Activated naive CD4-positive, alpha-beta T cell treated with anti-CD3 and anti-CD28 coated beads, Interleukin-2, amount 10 ng/mL, durations not matched to agents 7 days and 5 days (primary cell): ENCODE data around the gene DDC.
"Not testable (repeated sequence)": the region's sequence is repeated elsewhere in the genome, so short reads cannot be mapped to it uniquely, and the experiment has no call there.

Experiments used
- CTCF ChIA-PET: fragments of 350-600 bp; sonication (Branson Sonifier 250); formaldehyde crosslinking; loops from one replicate; lab custom pipeline; 2021; ENCODE audit warnings: antibody characterized with exemption; lab: Charles Lee
- DNase-seq: peaks from one replicate; pipeline ENCODE4 v3.0.0-alpha.2; 2020
- H3K27ac Mint-ChIP-seq: one replicate; pipeline ENCODE4 v1.8.0; 2021; ENCODE audit warnings: mild to moderate bottlenecking, moderate library complexity, mixed read lengths
- H3K27me3 Mint-ChIP-seq: one replicate; pipeline ENCODE4 v1.8.0; 2021; ENCODE audit warnings: mild to moderate bottlenecking, mixed read lengths
- H3K36me3 Mint-ChIP-seq: one replicate; pipeline ENCODE4 v1.8.0; 2021; ENCODE audit warnings: mixed read lengths
- H3K4me1 Mint-ChIP-seq: one replicate; pipeline ENCODE4 v1.8.0; 2021; ENCODE audit warnings: mixed read lengths
- H3K4me3 Mint-ChIP-seq: one replicate; pipeline ENCODE4 v1.8.0; 2021; ENCODE audit warnings: mild to moderate bottlenecking, moderate library complexity, mixed read lengths
- H3K9me3 Mint-ChIP-seq: one replicate; pipeline ENCODE4 v1.8.0; 2021; ENCODE audit warnings: mixed read lengths

The DDC gene

GRCh38 chr7:50535291-50535711, 29.9 kb downstream of the DDC start:
- peaks cover 21% of the 10 kb centered on the region for H3K27me3 Mint-ChIP-seq
- H3K4me3 Mint-ChIP-seq, H3K27ac Mint-ChIP-seq, H3K9me3 Mint-ChIP-seq, H3K36me3 Mint-ChIP-seq, H3K4me1 Mint-ChIP-seq, DNase-seq: not testable (repeated sequence)
- CTCF ChIA-PET: interaction anchor here (0.6 kb wide), 1 partner anchor 12 kb away, joined by 3 read pairs; no protein-coding TSS in a partner anchor

- Mint-ChIP-seq H3K27me3 (peaks cover 21% of the 10 kb centered on the region), H3K9me3 (no peaks in the 10 kb centered on the region), H3K4me1 (peaks cover 2% of the 10 kb centered on the region), H3K27ac (no peak overlapping the region), H3K4me3 (no peak overlapping the region), H3K36me3 (no peaks in the 10 kb centered on the region)
- DNase-seq: no peak
- CTCF ChIA-PET: no interaction called here
Observed at GRCh38 chr7:50534690-50535290, 30.4 kb downstream of the DDC start.

- no peak for DNase-seq
- H3K4me1 Mint-ChIP-seq: peaks cover 2% of the 10 kb centered on the region
- H3K27ac Mint-ChIP-seq: no peak overlapping the region
- CTCF ChIA-PET: no interaction called here
- H3K36me3 Mint-ChIP-seq: no peaks in the 10 kb centered on the region
- no peaks in the 10 kb centered on the region for H3K9me3 Mint-ChIP-seq
- no peak overlapping the region for H3K4me3 Mint-ChIP-seq
- H3K27me3 Mint-ChIP-seq: peaks cover 25% of the 10 kb centered on the region
Observed at GRCh38 chr7:50533866-50534265, 31.3 kb downstream of the DDC start.

GRCh38 chr7:50531928-50532327, 33.3 kb downstream of the DDC start:
- H3K4me3 Mint-ChIP-seq: no peak overlapping the region
- CTCF ChIA-PET: no interaction called here
- H3K9me3 Mint-ChIP-seq: no peaks in the 10 kb centered on the region
- no peak overlapping the region for H3K27ac Mint-ChIP-seq
- H3K27me3 Mint-ChIP-seq: peaks cover 22% of the 10 kb centered on the region
- no peak for DNase-seq
- H3K4me1 Mint-ChIP-seq: peaks cover 2% of the 10 kb centered on the region
- no peaks in the 10 kb centered on the region for H3K36me3 Mint-ChIP-seq

- Mint-ChIP-seq H3K4me3 (no peak overlapping the region), H3K4me1 (peaks cover 2% of the 10 kb centered on the region), H3K9me3 (no peaks in the 10 kb centered on the region), H3K27ac (no peak overlapping the region), H3K27me3 (peaks cover 22% of the 10 kb centered on the region), H3K36me3 (no peaks in the 10 kb centered on the region)
- DNase-seq: no peak
- CTCF ChIA-PET: no interaction called here
Observed at GRCh38 chr7:50531401-50531911, 33.7 kb downstream of the DDC start.

GRCh38 chr7:50530766-50531165, 34.4 kb downstream of the DDC start:
- H3K27me3 Mint-ChIP-seq: peaks cover 22% of the 10 kb centered on the region
- CTCF ChIA-PET: no interaction called here
- no peaks in the 10 kb centered on the region for H3K9me3 Mint-ChIP-seq
- H3K36me3 Mint-ChIP-seq: no peaks in the 10 kb centered on the region
- no peak overlapping the region for H3K27ac Mint-ChIP-seq
- H3K4me3 Mint-ChIP-seq: no peak overlapping the region
- no peak for DNase-seq
- peaks cover 2% of the 10 kb centered on the region for H3K4me1 Mint-ChIP-seq

- no peak for DNase-seq
- H3K4me1 Mint-ChIP-seq: peaks cover 2% of the 10 kb centered on the region
- CTCF ChIA-PET: no interaction called here
- peaks cover 22% of the 10 kb centered on the region for H3K27me3 Mint-ChIP-seq
- H3K36me3 Mint-ChIP-seq: no peaks in the 10 kb centered on the region
- no peak overlapping the region for H3K4me3 Mint-ChIP-seq
- no peak overlapping the region for H3K27ac Mint-ChIP-seq
- H3K9me3 Mint-ChIP-seq: no peaks in the 10 kb centered on the region
Observed at GRCh38 chr7:50529093-50529862, 35.9 kb downstream of the DDC start.

GRCh38 chr7:50528266-50529092, 36.7 kb downstream of the DDC start:
- Mint-ChIP-seq H3K27me3 (peaks cover 22% of the 10 kb centered on the region), H3K9me3 (no peaks in the 10 kb centered on the region), H3K27ac (peak overlapping the region; percentile 65), H3K4me3 (no peak overlapping the region), H3K4me1 (peaks cover 2% of the 10 kb centered on the region), H3K36me3 (no peaks in the 10 kb centered on the region)
- DNase-seq: no peak
- CTCF ChIA-PET: no interaction called here

GRCh38 chr7:50519350-50519749, 45.9 kb downstream of the DDC start:
- H3K36me3 Mint-ChIP-seq, DNase-seq: not testable (repeated sequence)
- peaks cover 27% of the 10 kb centered on the region for H3K27me3 Mint-ChIP-seq

GRCh38 chr7:50513166-50513871, 51.9 kb downstream of the DDC start:
- no peak for DNase-seq
- H3K4me3 Mint-ChIP-seq: no peak overlapping the region
- peaks cover 10% of the 10 kb centered on the region for H3K4me1 Mint-ChIP-seq
- CTCF ChIA-PET: no interaction called here
- H3K9me3 Mint-ChIP-seq: peaks cover 3% of the 10 kb centered on the region
- peaks cover 2% of the 10 kb centered on the region for H3K36me3 Mint-ChIP-seq
- peaks cover 40% of the 10 kb centered on the region for H3K27me3 Mint-ChIP-seq
- H3K27ac Mint-ChIP-seq: no peak overlapping the region

More at GRCh38 chr7:50519350-50519749, 45.9 kb downstream of the DDC start:
- H3K27ac Mint-ChIP-seq, H3K9me3 Mint-ChIP-seq, CTCF ChIA-PET, H3K4me3 Mint-ChIP-seq: not testable (repeated sequence)
- peaks cover 10% of the 10 kb centered on the region for H3K4me1 Mint-ChIP-seq

GRCh38 chr7:50512384-50512783, 52.8 kb downstream of the DDC start:
- H3K9me3 Mint-ChIP-seq: peaks cover 2% of the 10 kb centered on the region
- peaks cover 10% of the 10 kb centered on the region for H3K4me1 Mint-ChIP-seq
- H3K36me3 Mint-ChIP-seq: peaks cover 2% of the 10 kb centered on the region
- H3K27ac Mint-ChIP-seq: no peak overlapping the region
- no peak overlapping the region for H3K4me3 Mint-ChIP-seq
- CTCF ChIA-PET: no interaction called here
- no peak for DNase-seq
- peaks cover 40% of the 10 kb centered on the region for H3K27me3 Mint-ChIP-seq

GRCh38 chr7:50509459-50509858, 55.7 kb downstream of the DDC start:
- no peak overlapping the region for H3K27ac Mint-ChIP-seq
- H3K36me3 Mint-ChIP-seq: no peaks in the 10 kb centered on the region
- CTCF ChIA-PET: no interaction called here
- H3K27me3 Mint-ChIP-seq: peaks cover 38% of the 10 kb centered on the region
- no peak overlapping the region for H3K4me3 Mint-ChIP-seq
- H3K9me3 Mint-ChIP-seq: no peaks in the 10 kb centered on the region
- DNase-seq: no peak
- peaks cover 4% of the 10 kb centered on the region for H3K4me1 Mint-ChIP-seq

GRCh38 chr7:50508471-50508943, 56.7 kb downstream of the DDC start:
- H3K27me3 Mint-ChIP-seq: peaks cover 29% of the 10 kb centered on the region
- CTCF ChIA-PET: interaction anchor here (1.2 kb wide), 1 partner anchor 40 kb away, joined by 3 read pairs; no protein-coding TSS in a partner anchor
- DNase-seq: no peak
- H3K27ac Mint-ChIP-seq: no peak overlapping the region
- H3K4me1 Mint-ChIP-seq: peaks cover 4% of the 10 kb centered on the region
- H3K4me3 Mint-ChIP-seq: no peak overlapping the region
- no peaks in the 10 kb centered on the region for H3K9me3 Mint-ChIP-seq
- no peaks in the 10 kb centered on the region for H3K36me3 Mint-ChIP-seq
